GM18858 (cell line): Measurements from ENCODE around the gene GGA2.
"Not testable (repeated sequence)": the region's sequence is repeated elsewhere in the genome, so short reads cannot be mapped to it uniquely, and the experiment has no call there.

Experiments
- ATAC-seq: cut with Tn5 transposase; IDR thresholded peaks from one replicate; pipeline ENCODE4 v1.9.1; 2021; ENCODE audit not compliant: unreplicated experiment

GGA2 gene, protein sequence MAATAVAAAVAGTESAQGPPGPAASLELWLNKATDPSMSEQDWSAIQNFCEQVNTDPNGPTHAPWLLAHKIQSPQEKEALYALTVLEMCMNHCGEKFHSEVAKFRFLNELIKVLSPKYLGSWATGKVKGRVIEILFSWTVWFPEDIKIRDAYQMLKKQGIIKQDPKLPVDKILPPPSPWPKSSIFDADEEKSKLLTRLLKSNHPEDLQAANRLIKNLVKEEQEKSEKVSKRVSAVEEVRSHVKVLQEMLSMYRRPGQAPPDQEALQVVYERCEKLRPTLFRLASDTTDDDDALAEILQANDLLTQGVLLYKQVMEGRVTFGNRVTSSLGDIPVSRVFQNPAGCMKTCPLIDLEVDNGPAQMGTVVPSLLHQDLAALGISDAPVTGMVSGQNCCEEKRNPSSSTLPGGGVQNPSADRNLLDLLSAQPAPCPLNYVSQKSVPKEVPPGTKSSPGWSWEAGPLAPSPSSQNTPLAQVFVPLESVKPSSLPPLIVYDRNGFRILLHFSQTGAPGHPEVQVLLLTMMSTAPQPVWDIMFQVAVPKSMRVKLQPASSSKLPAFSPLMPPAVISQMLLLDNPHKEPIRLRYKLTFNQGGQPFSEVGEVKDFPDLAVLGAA

DNA sequence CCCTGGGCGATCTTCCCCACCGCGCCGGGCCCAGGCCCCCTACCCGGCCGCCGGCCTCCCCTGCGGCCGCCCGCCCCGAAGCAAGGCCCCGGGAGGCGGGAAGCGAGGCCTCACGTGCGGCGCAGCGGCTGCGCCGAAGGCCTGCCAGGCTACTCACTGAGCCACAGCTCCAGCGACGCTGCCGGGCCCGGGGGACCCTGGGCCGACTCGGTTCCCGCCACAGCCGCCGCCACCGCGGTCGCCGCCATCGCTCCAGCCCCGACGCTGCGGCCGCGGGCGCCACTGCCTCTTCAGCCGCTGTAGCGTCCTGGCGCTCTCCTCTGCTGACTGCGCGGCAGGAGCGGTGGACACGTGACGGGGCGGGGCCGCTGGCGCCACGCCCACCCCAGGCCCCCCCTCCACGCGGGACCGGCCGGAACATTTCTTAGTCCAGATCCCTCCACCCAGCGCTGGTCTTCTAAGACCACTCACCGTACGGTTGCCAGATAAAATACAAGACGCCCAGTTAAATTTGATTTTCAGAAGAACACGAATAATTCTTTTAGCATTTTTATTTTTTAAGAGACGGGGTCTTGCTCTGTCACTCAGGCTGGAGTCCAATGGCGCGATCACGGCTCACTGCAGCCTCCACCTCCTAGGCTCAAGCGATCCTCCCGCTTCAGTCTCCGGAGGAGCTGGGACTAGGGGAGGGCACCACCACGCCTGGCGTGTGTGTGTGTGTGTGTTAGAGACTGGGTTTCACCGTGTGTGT is at the start of gene GGA2:
TSS of gene GGA2 (minus strand) at position 331 of the 751 bp plus-strand sequence. CDS start at position 248, 83 bp downstream.
- ATAC-seq = peak; percentile 62

- ATAC-seq = no peak
Observed at GRCh38 chr16:23557779-23558702, 47.7 kb upstream of the GGA2 start.

DNA sequence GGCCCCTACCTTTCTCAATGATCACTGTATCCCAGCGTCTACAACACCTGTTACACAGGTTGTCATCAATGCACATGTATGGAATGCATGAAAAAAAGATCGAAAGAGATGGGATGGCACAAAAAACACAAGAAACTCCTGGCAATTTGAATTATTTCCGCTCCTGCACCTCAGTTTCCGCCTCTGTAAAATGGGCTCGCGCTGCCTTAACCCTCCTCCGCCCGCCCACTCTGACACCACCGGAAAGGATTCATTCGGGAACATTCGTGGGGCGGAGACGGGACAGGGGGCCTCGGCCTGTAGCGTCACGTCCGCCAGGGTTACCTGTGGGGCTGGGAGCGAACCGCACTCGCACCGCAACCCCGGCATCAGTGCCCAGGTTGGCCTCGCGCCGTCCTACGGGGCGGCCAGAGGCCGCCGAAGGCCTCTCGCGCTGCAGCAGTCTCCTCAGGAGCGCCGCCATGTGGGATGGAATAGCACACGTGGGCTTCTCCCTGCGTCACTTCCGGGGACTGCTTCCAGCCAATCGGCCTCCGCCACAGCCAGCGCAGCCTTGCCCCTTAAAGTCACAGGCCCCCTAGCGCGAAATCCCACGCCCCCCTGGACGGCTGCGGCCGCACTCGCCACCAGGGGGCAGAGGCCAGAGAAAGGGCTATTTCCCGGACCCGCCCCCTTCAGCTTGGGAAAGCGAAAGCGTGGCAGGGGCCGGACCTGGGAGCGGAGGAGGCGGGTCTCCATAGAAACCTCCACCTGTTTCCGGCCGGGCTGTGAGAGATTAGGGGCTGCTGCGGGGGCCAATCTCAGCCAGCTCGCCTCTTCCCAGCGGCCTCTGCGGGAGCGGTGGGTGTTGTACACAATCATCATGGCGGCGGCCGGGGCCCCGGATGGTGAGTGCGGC is 46.8 kb upstream of the GGA2 start, which contains the start of the genes EARS2 and UBFD1:
TSS of gene EARS2 (minus strand) at position 470 of the 898 bp plus-strand sequence. CDS start at position 463, 7 bp downstream.
TSS of gene UBFD1 (plus strand) at position 847 of the 898 bp plus-strand sequence. CDS start at position 863, 16 bp downstream.
- ATAC-seq = peak; percentile 77

DNA sequence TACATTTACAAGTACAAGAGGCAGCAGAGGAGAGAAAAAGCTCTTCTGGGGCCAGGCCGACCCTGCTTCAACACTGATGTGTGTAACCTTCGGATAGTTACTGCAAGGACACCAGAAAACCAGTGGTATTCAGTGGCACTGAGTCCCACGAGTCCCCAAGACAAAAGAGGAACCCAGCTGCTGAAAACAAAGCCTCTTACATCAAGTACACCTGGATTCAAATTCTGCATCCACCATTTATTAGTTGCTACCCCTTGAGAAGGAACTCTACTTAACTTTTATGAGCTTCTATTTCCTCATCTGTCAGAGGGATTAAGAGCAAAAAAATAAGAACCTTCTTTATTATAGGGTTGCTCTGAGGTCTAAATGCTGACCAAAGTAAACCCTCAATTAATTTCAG is 44.2 kb upstream of the GGA2 start:
- no peak for ATAC-seq

GRCh38 chr16:23552161-23552560 is 41.9 kb upstream of the GGA2 start:
- ATAC-seq = no peak

DNA sequence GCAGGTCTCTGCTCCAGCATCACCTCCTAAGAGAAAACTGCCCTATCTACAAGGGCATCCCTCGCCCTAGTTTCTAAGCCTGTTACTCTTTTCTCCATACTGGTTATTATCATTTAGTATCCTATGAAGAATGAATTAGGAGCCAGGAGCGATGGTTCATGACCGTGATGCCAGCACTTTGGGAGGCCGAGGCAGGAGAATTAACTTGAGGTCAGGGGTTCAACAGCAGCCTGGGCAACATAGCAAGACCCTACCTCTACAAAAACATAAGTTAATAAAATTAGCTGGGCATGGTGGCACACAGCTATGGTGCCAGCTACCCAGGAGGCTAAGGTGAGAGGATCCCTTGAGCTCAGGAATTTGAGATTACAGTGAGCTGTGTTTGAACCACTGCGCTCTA is 39.6 kb upstream of the GGA2 start:
- ATAC-seq = no peak

DNA sequence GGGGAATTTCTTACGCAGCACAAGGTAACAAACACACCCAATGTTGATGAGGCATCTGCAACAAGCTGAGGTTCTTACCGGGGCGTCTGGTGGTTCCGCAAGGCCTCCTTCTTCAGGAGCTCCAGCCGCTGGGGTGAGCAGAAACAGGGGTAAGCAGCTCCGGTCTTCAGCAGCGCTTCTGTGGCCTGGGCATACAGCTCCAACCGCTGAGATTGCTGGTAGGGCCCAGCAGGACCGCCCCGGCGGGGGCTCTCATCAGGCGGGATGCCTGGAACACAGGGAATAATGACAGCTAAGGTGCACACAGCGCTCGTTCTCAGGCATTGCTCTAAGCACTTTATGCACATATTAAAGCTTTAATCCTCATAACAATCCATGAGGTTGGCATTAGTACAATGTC is 34.1 kb upstream of the GGA2 start:
- ATAC-seq = no peak

- ATAC-seq = not testable (repeated sequence)
Observed at GRCh38 chr16:23540817-23541178, 30.5 kb upstream of the GGA2 start.

DNA sequence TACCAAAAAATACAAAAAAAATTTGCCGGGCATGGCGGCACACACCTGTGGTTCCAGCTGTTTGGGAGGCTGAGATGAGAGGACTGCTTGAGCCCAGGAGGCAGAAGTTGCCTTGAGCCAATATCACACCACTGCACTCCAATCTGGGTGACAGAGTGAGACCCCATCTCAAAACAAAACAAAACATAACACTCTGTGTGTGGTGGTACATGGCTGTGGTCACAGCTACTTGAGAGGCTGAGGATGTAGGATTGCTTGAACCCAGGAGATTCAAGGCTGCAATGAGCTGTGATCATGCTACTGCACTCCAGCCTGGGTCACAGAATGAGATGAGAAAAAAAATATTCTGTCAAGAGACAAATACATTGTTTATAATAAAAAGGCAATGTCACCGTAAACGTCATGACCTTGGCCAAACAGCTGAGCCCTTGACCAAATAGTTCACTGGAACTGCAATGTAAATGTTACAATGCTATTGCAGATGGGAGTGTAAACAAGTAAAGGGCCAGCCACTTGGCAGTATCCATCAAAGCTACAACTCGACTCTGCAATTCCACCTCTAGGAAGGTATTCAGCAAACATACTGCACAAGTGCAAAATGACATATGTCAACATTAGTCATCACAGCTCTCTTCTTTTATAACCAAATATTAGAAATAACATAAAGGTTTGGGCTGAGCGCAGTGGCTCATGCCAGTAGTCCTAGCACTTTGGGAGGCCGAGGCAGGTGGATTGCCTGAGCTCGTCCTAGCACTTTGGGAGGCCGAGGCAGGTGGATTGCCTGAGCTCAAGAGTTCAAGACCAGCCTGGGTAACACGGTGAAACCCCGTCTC is 29.9 kb upstream of the GGA2 start:
- no peak for ATAC-seq

- no peak for ATAC-seq
Observed at GRCh38 chr16:23538919-23539278, 28.6 kb upstream of the GGA2 start.

DNA sequence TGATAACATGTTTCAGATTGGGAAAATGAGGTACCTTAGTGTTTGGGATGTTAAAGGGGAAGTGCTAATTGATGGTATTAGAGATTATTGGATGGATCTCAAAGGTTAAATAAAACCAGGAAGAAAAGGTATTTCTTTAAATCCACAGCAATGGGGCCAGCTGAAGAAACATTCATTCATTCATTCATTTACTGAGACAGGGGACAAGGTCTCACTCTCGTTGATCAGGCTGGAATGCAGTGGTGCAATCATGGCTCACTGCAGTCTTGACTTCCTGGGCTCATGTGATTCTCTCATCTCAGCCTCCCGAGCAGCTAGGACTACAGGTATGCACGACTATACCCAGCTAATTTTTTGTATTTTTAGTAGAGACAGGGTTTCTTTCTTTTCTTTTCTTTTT is 27.1 kb upstream of the GGA2 start:
- no peak for ATAC-seq

- no peak for ATAC-seq
Observed at GRCh38 chr16:23535901-23536300, 25.6 kb upstream of the GGA2 start.

GRCh38 chr16:23534868-23535860 is 24.9 kb upstream of the GGA2 start:
- no peak for ATAC-seq

- no peak for ATAC-seq
Observed at GRCh38 chr16:23532448-23532847, 22.2 kb upstream of the GGA2 start.

DNA sequence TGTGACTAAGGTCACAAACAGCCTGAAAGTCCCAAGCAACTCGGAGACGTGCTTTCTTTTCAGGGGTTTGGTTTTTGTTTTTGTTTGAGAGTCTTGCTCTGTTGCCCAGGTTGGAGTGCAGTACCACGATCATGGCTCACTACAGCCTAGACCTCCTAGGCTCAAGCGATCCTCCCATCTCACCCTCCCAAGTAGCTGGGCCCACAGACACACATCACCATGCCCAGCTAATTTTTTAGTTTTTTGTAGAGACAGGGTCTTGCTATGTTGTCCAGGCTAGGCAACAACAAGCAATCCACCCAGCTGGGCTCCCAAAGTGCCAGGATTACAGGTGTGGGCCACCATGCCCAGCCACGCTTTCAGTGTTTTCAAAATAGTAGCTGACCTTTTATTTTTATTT is 19.8 kb upstream of the GGA2 start:
- no peak for ATAC-seq

DNA sequence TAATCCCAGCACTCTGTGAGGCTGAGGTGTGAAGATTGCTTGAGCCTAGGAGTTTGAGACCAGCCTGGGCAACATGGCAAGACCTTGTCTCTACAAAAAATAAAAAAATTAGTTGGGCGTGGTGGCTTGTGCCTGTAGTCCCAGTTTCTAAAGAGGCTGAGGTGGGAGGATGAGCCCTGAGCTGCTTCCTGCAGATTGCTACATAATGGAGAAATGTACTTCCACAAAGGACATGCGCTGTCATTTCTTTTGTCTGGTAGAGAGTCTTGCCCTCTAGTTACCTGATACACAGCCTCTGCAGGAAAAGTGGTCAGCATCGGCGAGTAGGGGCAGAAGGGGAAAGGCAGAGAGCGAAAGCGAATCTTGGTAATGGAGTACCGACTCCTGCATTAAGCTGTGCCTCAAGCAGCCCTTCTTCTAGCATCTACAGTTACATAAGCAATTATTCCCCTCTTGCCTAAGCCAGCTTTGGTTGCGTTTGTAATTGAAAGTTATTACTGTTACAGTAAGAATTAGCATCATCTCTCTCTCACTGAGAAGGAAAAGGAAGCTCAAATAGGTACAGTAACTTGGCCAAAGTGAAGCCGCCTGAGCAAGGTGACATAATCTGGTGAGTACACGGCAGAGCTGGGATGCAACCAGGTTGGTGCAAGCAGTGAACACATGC is 18.5 kb upstream of the GGA2 start:
- no peak for ATAC-seq
